ENCODE data around the gene SOX4. TPM values are rescaled to one million over a fixed set of nuclear protein-coding genes. Genes with fewer than 3 reads are reported as not detected.
A peak's percentile ranks its signal among the peaks of the same experiment; 100 is the strongest.

The SOX4 gene
- total RNA-seq, 2 experiments from 2014 or later: 0.20 TPM

- Mint-ChIP-seq H3K9me3 (no peaks in the 10 kb centered on the region), H3K4me3 (peak overlapping the region; percentile 73), H3K27me3 (peaks cover 48% of the 10 kb centered on the region), H3K27ac (peak overlapping the region; percentile 16), H3K4me1 (peaks cover 22% of the 10 kb centered on the region), H3K36me3 (ENCODE audit: low read depth) (peaks cover 12% of the 10 kb centered on the region)
- CTCF ChIA-PET: interaction anchor here (0.7 to 1.1 kb wide), 2 partner anchors 8 to 375 kb away, joined by 3 to 4 read pairs; no protein-coding TSS in a partner anchor
- POLR2A ChIA-PET: interaction anchor here (1.1 kb wide), 1 partner anchor 8 kb away, joined by 8 read pairs; no protein-coding TSS in a partner anchor
- no peak for DNase-seq
These were observed 2.8 kb downstream of the SOX4 start for GRCh38 chr6:21596145-21596948.

- no peaks in the 10 kb centered on the region for H3K9me3 Mint-ChIP-seq
- POLR2A ChIA-PET: interaction anchor here (1.1 kb wide), 1 partner anchor 9 kb away, joined by 8 read pairs; no protein-coding TSS in a partner anchor
These were observed 3.6 kb downstream of the SOX4 start for GRCh38 chr6:21596949-21597682.

GRCh38 chr6:21597801-21598673, 4.5 kb downstream of the SOX4 start:
- Mint-ChIP-seq H3K27ac (no peak overlapping the region), H3K36me3 (ENCODE audit: low read depth) (peaks cover 12% of the 10 kb centered on the region), H3K4me1 (peaks cover 22% of the 10 kb centered on the region), H3K27me3 (peaks cover 46% of the 10 kb centered on the region), H3K4me3 (no peak overlapping the region), H3K9me3 (no peaks in the 10 kb centered on the region)
- POLR2A ChIA-PET: no interaction called here
- no peak for DNase-seq
- CTCF ChIA-PET: interaction anchor here (0.6 kb wide), 1 partner anchor 9 kb away, joined by 3 read pairs; no protein-coding TSS in a partner anchor

More at GRCh38 chr6:21596949-21597682, 3.6 kb downstream of the SOX4 start:
- DNase-seq: no peak
- Mint-ChIP-seq H3K36me3 (ENCODE audit: low read depth) (peaks cover 12% of the 10 kb centered on the region), H3K4me1 (peaks cover 22% of the 10 kb centered on the region), H3K27ac (peak overlapping the region; percentile 31), H3K27me3 (peaks cover 46% of the 10 kb centered on the region), H3K4me3 (peak overlapping the region; percentile 73)
- CTCF ChIA-PET: interaction anchor here (0.7 to 1.1 kb wide), 2 partner anchors 9 to 375 kb away, joined by 3 to 4 read pairs; no protein-coding TSS in a partner anchor

GRCh38 chr6:21598674-21599023, 5.1 kb downstream of the SOX4 start:
- POLR2A ChIA-PET: no interaction called here
- peaks cover 12% of the 10 kb centered on the region for H3K36me3 Mint-ChIP-seq (ENCODE audit: low read depth)
- no peak overlapping the region for H3K4me3 Mint-ChIP-seq
- peaks cover 22% of the 10 kb centered on the region for H3K4me1 Mint-ChIP-seq
- CTCF ChIA-PET: no interaction called here
- no peak for DNase-seq
- no peak overlapping the region for H3K27ac Mint-ChIP-seq
- peaks cover 46% of the 10 kb centered on the region for H3K27me3 Mint-ChIP-seq
- no peaks in the 10 kb centered on the region for H3K9me3 Mint-ChIP-seq

- CTCF ChIA-PET: interaction anchor here (1.0 kb wide), 1 partner anchor 11 kb away, joined by 7 read pairs; no protein-coding TSS in a partner anchor
These were observed 5.6 kb downstream of the SOX4 start for GRCh38 chr6:21599051-21599696.

GRCh38 chr6:21601339-21601923, 7.9 kb downstream of the SOX4 start:
- no peak for DNase-seq
- Mint-ChIP-seq H3K4me1 (peaks cover 8% of the 10 kb centered on the region), H3K27me3 (peaks cover 32% of the 10 kb centered on the region), H3K4me3 (no peak overlapping the region), H3K9me3 (no peaks in the 10 kb centered on the region), H3K36me3 (ENCODE audit: low read depth) (peaks cover 3% of the 10 kb centered on the region), H3K27ac (no peak overlapping the region)
- CTCF ChIA-PET: no interaction called here
- POLR2A ChIA-PET: no interaction called here

More at GRCh38 chr6:21599051-21599696, 5.6 kb downstream of the SOX4 start:
- Mint-ChIP-seq H3K4me1 (peaks cover 22% of the 10 kb centered on the region), H3K27ac (no peak overlapping the region), H3K36me3 (ENCODE audit: low read depth) (peaks cover 12% of the 10 kb centered on the region), H3K9me3 (no peaks in the 10 kb centered on the region), H3K27me3 (peaks cover 46% of the 10 kb centered on the region), H3K4me3 (no peak overlapping the region)
- DNase-seq: no peak
- POLR2A ChIA-PET: no interaction called here

- CTCF ChIA-PET: no interaction called here
- POLR2A ChIA-PET: no interaction called here
- Mint-ChIP-seq H3K36me3 (ENCODE audit: low read depth) (peaks cover 2% of the 10 kb centered on the region), H3K27ac (no peak overlapping the region), H3K4me1 (peaks cover 3% of the 10 kb centered on the region), H3K9me3 (no peaks in the 10 kb centered on the region), H3K27me3 (peaks cover 27% of the 10 kb centered on the region), H3K4me3 (no peak overlapping the region)
- no peak for DNase-seq
These were observed 8.4 kb downstream of the SOX4 start for GRCh38 chr6:21601932-21602390.

GRCh38 chr6:21603082-21603952, 9.8 kb downstream of the SOX4 start:
- no peak for DNase-seq
- Mint-ChIP-seq H3K4me1 (no peaks in the 10 kb centered on the region), H3K27me3 (peaks cover 15% of the 10 kb centered on the region), H3K27ac (no peak overlapping the region), H3K4me3 (no peak overlapping the region), H3K9me3 (no peaks in the 10 kb centered on the region), H3K36me3 (ENCODE audit: low read depth) (no peaks in the 10 kb centered on the region)
- ChIA-PET CTCF (no interaction called here), POLR2A (no interaction called here)

- peaks cover 9% of the 10 kb centered on the region for H3K27me3 Mint-ChIP-seq
- POLR2A ChIA-PET: no interaction called here
- no peak overlapping the region for H3K4me3 Mint-ChIP-seq
- no peak for DNase-seq
- no peaks in the 10 kb centered on the region for H3K36me3 Mint-ChIP-seq (ENCODE audit: low read depth)
- CTCF ChIA-PET: no interaction called here
- no peak overlapping the region for H3K27ac Mint-ChIP-seq
- H3K4me1 Mint-ChIP-seq: no peaks in the 10 kb centered on the region
- H3K9me3 Mint-ChIP-seq: peaks cover 3% of the 10 kb centered on the region
These were observed 10.5 kb downstream of the SOX4 start for GRCh38 chr6:21604081-21604480.

- no peak for DNase-seq
- Mint-ChIP-seq H3K27me3 (peaks cover 5% of the 10 kb centered on the region), H3K4me3 (no peak overlapping the region), H3K36me3 (ENCODE audit: low read depth) (no peaks in the 10 kb centered on the region), H3K27ac (no peak overlapping the region), H3K4me1 (no peaks in the 10 kb centered on the region), H3K9me3 (peaks cover 4% of the 10 kb centered on the region)
- CTCF ChIA-PET: no interaction called here
- POLR2A ChIA-PET: no interaction called here
These were observed 11.6 kb downstream of the SOX4 start for GRCh38 chr6:21605166-21605565.

GRCh38 chr6:21608601-21609000, 15.1 kb downstream of the SOX4 start:
- no peak overlapping the region for H3K4me3 Mint-ChIP-seq
- peaks cover 4% of the 10 kb centered on the region for H3K9me3 Mint-ChIP-seq
- DNase-seq: no peak
- ChIA-PET POLR2A (no interaction called here), CTCF (no interaction called here)
- no peaks in the 10 kb centered on the region for H3K27me3 Mint-ChIP-seq
- H3K4me1 Mint-ChIP-seq: no peaks in the 10 kb centered on the region
- H3K27ac Mint-ChIP-seq: no peak overlapping the region
- H3K36me3 Mint-ChIP-seq (ENCODE audit: low read depth): no peaks in the 10 kb centered on the region
